KOPT-K1 (cell line): ENCODE results near the gene TNFSF15.

Source experiments
- H3K27ac ChIP-seq: fragments of 200-600 bp; sonication (generic); 2 replicates; pipeline ENCODE4 v1.5.1; 2016; ENCODE audit warnings: antibody characterized with exemption, mild to moderate bottlenecking, low read depth, low read length; ENCODE audit not compliant: poor library complexity, severe bottlenecking
- H3K36me3 ChIP-seq: fragments of 200-600 bp; sonication (generic); 2 replicates; pipeline ENCODE4 v1.5.1; 2017; ENCODE audit warnings: antibody characterized with exemption, mild to moderate bottlenecking, low read length, moderate library complexity; ENCODE audit not compliant: insufficient read depth
- H3K9me3 ChIP-seq: fragments of 200-600 bp; sonication (generic); 2 replicates; pipeline ENCODE4 v1.5.1; 2017; ENCODE audit warnings: antibody characterized with exemption, low read length, mild to moderate bottlenecking; ENCODE audit not compliant: insufficient read depth, poor library complexity, severe bottlenecking

Gene TNFSF15

DNA sequence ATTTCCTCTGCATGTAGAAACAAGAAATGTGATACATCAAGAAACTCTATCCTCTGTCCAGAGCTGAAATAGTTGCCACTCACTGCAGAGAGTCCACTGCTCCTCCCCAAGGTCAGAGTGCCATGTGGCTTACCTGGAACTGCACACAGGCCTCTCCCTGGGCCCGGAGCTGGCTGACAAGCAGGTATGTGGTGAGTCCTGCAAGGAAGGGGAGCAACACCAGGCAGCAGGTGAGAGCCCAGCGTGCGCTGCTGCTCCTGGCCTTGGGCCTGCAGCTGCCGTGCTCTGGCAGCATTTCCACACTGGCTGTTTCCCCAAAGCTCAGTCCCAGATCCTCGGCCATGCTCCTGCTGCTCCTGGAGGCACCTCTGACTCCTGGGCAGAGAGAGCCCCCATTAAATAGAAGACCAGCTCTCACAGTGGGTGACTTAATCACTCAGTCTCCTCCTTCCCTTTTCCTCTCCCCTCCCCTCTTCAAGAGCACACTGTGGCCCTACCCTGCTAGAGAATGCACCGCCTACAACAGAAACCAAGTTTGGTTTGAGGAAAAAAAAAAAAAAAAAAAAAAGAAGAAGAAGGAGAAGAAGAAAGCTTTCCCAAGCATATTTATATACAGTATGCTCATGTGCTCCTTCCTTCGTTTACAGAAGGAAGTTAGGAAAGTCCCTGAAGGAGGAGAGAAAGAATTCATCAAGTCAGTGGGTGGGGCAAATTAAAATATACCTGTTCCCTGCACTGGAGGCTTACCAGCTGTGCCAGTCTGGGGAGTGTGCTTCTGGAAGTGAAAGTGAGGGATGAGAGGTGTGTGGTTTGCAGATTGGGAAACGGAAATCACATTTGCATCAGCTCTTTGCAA, at the start of gene TNFSF15:
Gene TNFSF15, minus strand, starts transcription at position 370 of the 856 bp plus-strand sequence. Its CDS starts 27 bp downstream, at position 343.
- H3K9me3 ChIP-seq, result no peaks in the 10 kb centered on the region
- no peak within 1 kb of the TSS for H3K27ac ChIP-seq
- no peaks in the 10 kb centered on the region for H3K36me3 ChIP-seq

DNA sequence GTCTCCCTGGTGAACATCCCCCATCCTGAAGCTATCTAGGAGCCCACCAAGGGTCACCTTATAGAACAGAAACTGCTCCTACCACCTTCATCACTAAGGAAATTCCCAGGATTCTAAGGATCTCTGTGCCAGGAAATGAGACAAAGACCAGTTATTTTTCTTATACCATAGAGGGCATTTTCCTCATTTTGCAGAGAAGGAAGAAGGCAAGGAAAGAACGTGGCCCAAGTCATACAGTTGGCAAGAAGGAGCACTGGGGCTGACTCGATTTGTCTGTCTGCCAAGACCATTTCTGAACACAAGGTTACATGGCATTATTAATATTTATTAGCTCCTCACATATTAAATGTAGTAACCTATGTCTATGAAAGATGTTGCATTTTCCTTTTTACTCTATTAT, 49.6 kb upstream of the TNFSF15 start:
- Histone ChIP-seq H3K36me3 (no peaks in the 10 kb centered on the region), H3K9me3 (no peaks in the 10 kb centered on the region), H3K27ac (no peak overlapping the region)

GRCh38 chr9:114854736-114855355, 49.0 kb upstream of the TNFSF15 start:
- no peaks in the 10 kb centered on the region for H3K9me3 ChIP-seq
- no peaks in the 10 kb centered on the region for H3K36me3 ChIP-seq
- no peak overlapping the region for H3K27ac ChIP-seq

GRCh38 chr9:114853071-114853855, 47.4 kb upstream of the TNFSF15 start:
- no peaks in the 10 kb centered on the region for H3K9me3 ChIP-seq
- no peak overlapping the region for H3K27ac ChIP-seq
- H3K36me3 ChIP-seq, result no peaks in the 10 kb centered on the region

DNA sequence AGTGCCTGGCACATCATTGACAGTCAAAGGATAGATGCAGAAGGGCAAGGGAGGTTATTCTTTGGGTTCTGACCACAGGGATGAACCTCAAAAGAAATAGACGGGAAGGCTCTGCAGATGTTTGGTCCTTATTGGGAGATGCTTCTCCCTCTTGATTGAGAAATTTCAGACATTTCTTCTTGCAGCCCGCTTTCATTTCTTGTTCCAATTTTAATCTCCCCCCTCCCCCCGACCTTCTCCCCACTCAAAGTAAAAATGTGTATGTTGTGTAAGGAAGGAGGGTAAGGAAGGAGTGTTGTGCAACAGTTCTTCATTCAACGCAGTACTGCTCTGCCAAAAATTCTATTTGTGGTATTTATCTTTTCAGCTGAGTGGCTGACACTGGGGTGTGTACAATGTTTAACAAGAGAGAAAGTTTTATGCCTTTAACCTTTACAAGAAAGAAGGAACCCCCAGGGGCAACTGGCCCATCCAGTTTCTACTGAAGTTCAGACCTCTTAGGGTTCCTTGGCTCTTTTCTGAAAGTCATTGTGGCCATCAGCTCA, 46.3 kb upstream of the TNFSF15 start:
- Histone ChIP-seq H3K27ac (no peak overlapping the region), H3K9me3 (no peaks in the 10 kb centered on the region), H3K36me3 (no peaks in the 10 kb centered on the region)

DNA sequence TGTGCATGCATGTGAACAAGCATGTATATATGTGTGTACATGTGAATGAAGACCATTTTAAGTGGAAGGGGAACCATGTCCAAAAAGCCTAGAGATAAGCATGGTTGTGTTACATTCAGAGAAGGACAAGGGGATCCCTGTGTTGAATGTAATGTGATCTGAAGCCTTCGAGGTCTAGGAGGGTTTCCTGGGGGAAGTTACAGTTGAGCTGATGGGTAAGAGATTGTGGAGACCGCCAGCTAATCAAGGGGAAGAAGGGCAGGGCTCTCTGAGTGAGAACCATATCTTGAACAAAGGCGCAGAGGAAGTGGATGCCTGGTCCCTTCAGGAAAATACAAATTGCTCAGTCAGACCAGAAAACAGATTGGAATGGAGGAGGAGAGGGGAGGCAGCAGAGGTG, 45.5 kb upstream of the TNFSF15 start:
- no peaks in the 10 kb centered on the region for H3K36me3 ChIP-seq
- no peaks in the 10 kb centered on the region for H3K9me3 ChIP-seq
- H3K27ac ChIP-seq, result no peak overlapping the region

GRCh38 chr9:114850871-114851270, 45.0 kb upstream of the TNFSF15 start:
- no peaks in the 10 kb centered on the region for H3K36me3 ChIP-seq

DNA sequence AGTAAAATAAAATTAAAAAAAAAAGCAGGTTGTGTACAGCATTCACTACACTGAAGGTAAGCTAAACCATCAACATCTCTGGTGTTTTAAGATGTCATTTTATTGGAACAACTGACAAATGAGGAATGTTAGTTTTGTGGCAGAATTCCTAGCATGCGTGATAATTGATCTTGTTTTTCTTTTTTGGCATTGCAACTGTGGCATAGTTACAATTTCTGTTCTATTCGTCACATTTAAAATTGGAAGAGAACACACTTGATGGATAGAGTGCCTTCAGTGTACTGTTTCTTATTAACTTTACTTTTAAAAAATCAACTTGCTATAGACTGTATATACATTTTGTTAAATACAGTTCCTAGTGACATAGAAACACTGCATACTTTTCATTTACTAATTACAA, 43.6 kb upstream of the TNFSF15 start:
- no peaks in the 10 kb centered on the region for H3K9me3 ChIP-seq
- no peak overlapping the region for H3K27ac ChIP-seq
- no peaks in the 10 kb centered on the region for H3K36me3 ChIP-seq

More at GRCh38 chr9:114850871-114851270, 45.0 kb upstream of the TNFSF15 start:
- H3K9me3 ChIP-seq, result no peaks in the 10 kb centered on the region
- H3K27ac ChIP-seq, result no peak overlapping the region

DNA sequence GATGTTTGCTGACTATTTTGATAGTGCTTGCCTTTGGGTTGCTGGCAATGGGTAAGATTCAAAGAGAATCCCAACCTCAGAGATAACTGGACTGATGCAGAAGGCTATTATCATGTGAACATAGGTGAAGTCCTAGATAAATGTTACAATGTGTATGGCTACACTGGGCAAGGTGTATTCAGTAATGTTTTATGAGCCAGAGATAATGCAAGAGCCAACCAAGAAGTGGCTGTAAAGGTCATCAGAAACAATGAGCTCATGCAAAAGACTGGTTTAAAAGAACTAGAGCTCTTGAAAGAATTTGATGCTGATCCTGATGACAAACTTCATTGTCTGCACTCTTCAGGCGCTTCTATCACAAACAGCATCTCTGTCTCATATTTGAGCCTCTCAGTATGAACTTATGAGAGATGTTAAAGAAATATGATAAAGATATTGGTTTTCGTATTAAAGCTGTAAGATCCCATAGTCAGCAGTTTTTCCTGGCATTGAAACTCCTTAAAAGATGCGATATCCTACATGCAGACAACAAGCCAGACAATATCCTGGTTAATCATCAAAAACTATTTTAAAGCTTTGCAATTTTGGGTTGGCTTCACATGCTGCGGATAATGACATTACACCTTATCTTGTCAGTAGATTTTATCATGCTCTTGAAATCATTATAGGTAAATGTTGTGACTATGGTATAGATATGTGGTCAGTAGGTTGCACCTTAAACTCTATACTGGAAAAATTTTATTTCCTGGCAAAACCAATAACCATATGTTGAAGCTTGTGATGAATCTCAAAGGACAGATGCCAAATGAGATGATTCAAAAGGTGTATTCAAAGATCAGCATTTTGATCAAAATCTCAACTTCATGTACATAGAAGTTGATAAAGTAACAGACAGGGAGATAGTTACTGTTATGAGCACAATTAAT, 41.9 kb upstream of the TNFSF15 start:
- Histone ChIP-seq H3K27ac (no peak overlapping the region), H3K36me3 (no peaks in the 10 kb centered on the region), H3K9me3 (no peaks in the 10 kb centered on the region)

DNA sequence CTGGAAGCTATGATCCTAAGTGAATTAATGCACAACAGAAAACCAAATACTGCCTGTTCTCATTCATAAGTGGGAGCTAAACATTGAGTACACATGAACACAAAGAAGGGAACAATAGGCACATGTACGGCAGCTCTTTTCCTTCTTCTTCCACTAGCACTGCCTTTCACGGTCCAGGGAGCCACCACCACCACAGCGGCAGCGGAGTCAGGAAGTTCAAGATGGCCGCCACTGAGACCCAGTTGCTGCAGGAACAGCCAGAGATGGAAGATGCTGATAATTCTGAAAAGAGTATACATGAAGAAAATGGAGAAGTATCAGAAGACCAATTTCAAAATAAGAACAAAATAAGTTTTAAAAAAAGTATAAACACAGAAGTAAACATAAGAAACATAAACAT, 39.5 kb upstream of the TNFSF15 start:
- Histone ChIP-seq H3K9me3 (no peaks in the 10 kb centered on the region), H3K27ac (no peak overlapping the region), H3K36me3 (no peaks in the 10 kb centered on the region)

GRCh38 chr9:114844766-114845165, 38.9 kb upstream of the TNFSF15 start:
- H3K27ac ChIP-seq, result no peak overlapping the region
- no peaks in the 10 kb centered on the region for H3K9me3 ChIP-seq
- H3K36me3 ChIP-seq, result no peaks in the 10 kb centered on the region

- Histone ChIP-seq H3K27ac (no peak overlapping the region), H3K9me3 (no peaks in the 10 kb centered on the region), H3K36me3 (no peaks in the 10 kb centered on the region)
Measured at GRCh38 chr9:114837923-114838322, 32.1 kb upstream of the TNFSF15 start.

- Histone ChIP-seq H3K36me3 (no peaks in the 10 kb centered on the region), H3K27ac (no peak overlapping the region), H3K9me3 (no peaks in the 10 kb centered on the region)
Measured at GRCh38 chr9:114836769-114837168, 30.9 kb upstream of the TNFSF15 start.

GRCh38 chr9:114834386-114834785, 28.5 kb upstream of the TNFSF15 start:
- Histone ChIP-seq H3K9me3 (no peaks in the 10 kb centered on the region), H3K36me3 (no peaks in the 10 kb centered on the region), H3K27ac (no peak overlapping the region)
